ENCODE measurements around the gene APCDD1L. TPM values are rescaled to one million over a fixed set of nuclear protein-coding genes. Genes with fewer than 3 reads are reported as not detected.
"Not testable (repeated sequence)": the region's sequence is repeated elsewhere in the genome, so short reads cannot be mapped to it uniquely, and the experiment has no call there.

The APCDD1L gene
- total RNA-seq, 1 donor from 2014 or later: 4.2 TPM

DNA sequence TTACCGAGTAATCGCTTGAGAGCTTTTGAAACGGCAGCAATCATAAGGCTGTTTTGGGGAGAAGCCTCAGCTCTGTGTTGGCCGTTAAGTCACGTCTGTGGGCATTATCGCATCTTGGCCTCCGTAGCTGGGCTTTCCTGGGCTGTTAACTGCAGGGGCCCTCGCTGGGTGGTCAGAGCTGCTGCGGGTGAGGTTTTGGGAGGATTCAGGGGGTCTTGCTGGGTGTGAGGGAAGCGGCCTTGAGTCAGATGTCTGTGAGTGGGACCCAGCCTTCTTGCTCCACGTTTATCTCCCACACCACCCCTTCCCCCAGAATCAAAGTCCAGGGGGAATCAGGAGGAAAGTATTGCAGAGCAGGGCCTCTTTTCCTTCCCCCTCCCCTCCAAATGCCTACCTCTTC, 3.2 kb upstream of the APCDD1L start:
- H3K4me1 ChIP-seq (ENCODE audit: control insufficient read depth in 3 of 3, insufficient read depth in 3 of 3, low read length in 3 of 3): no peaks in the 10 kb centered on the region
- H3K4me3 ChIP-seq (ENCODE audit: low read length in 3 of 3): no peak overlapping the region
- H3K9me3 ChIP-seq (ENCODE audit: control insufficient read depth in 3 of 3, low read length in 3 of 3): peaks cover 0 to 2% (median 0%) of the 10 kb centered on the region in 3 donors
- no peaks in the 10 kb centered on the region for H3K36me3 ChIP-seq (ENCODE audit: control insufficient read depth in 3 of 3, insufficient read depth in 3 of 3, low read length in 3 of 3)
- peaks cover 19 to 25% (median 25%) of the 10 kb centered on the region in 3 donors for H3K27me3 ChIP-seq (ENCODE audit: control insufficient read depth in 3 of 3, insufficient read depth in 3 of 3, low read length in 3 of 3)
- H3K27ac ChIP-seq (ENCODE audit: low read depth, low read length): no peak overlapping the region
- H3K9ac ChIP-seq (ENCODE audit: low read depth in 1 of 3, low read length in 3 of 3): no peak overlapping the region

DNA sequence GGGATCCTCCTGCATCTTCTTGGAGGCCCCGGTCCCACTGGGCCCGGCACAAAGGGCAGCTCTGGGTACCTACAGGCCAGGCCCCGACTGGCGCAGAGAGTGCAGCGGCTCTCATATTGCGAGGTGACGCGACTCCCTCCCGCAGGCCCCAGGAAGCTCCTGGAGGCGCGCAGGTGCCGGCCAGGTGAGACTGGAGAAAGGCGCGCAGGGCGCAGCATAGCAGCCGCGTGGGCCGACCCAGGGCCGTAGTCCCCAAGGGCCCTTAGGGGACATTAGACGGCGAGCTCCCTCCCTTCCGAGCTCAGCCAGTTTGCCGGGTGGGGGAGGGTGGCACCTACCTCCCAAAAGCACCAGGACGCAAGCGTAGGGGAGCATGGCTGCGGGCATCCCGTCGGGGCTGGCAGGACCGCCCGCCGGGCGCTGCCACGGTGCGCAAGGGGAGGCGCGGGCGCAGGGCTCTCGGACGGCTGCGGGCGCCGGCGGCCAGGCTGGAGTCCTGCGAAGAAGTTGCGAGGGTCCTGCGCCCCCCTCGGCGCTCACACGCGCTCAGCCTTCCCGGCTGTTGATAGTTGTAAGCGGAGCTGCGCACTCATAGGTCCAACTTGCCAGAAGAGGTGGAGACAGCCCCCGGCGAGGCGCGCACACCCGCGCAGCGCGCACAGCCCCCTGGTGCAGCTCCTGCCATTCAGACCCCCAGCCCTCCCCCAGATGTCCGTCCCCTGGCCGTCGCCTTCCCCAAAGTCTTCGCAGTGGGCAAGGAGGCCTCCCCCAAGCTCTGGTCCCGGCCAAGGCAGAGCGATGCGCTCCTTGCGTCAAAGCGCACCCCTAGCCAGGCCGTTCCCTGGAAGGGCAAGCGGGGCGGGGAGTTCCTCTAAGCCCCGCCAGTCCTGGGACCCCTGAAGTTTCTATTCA, 622 bp downstream of the APCDD1L start:
- no peak overlapping the region for H3K27ac ChIP-seq (ENCODE audit: low read depth, low read length)
- H3K27me3 ChIP-seq (ENCODE audit: control insufficient read depth in 3 of 3, insufficient read depth in 3 of 3, low read length in 3 of 3): peaks cover 38 to 44% (median 39%) of the 10 kb centered on the region in 3 donors
- H3K9ac ChIP-seq (ENCODE audit: low read depth in 1 of 3, low read length in 3 of 3): no peak overlapping the region
- H3K36me3 ChIP-seq (ENCODE audit: control insufficient read depth in 3 of 3, insufficient read depth in 3 of 3, low read length in 3 of 3): no peaks in the 10 kb centered on the region
- H3K9me3 ChIP-seq (ENCODE audit: control insufficient read depth in 3 of 3, low read length in 3 of 3): no peaks in the 10 kb centered on the region
- H3K4me3 ChIP-seq (ENCODE audit: low read length in 3 of 3): peak overlapping the region in 2 of 3 donors; percentile 36 to 65
- H3K4me1 ChIP-seq (ENCODE audit: control insufficient read depth in 3 of 3, insufficient read depth in 3 of 3, low read length in 3 of 3): no peaks in the 10 kb centered on the region

DNA sequence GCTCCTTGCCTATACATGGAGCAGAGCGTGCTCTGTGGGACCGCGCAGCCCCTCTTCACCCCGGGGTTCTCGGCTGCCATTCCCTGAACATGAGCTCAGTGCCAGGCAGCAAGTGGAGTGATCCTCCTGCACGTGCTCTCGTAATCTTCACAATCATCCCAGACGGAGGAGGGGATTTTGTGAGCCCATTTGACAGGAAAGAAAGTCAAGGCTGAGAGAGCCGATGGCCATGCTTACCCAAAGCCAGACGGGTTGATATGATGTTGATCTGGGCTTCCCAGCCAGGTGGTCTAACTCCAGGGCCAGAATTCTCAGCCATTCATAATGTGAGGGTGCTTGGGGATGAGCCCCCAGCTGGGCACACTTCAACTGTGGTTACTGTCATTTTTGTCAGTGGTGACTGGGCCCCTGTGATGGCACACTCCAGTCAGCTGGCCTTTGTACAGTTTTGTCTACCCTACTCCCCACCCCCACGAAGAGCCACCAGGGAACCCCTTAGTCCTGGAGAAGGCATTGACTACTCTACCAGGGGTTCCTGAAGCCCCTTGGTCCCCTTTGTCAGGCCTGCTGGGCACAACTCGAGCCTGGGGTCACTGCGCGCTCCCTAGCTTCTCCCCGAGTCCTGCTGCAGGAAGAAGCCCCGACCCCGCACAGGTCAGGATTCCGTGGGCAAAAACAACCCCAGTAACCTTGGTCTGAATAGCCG, 1.5 kb downstream of the APCDD1L start:
- no peaks in the 10 kb centered on the region for H3K9me3 ChIP-seq (ENCODE audit: control insufficient read depth in 3 of 3, low read length in 3 of 3)
- H3K27ac ChIP-seq (ENCODE audit: low read depth, low read length): no peak overlapping the region
- H3K36me3 ChIP-seq (ENCODE audit: control insufficient read depth in 3 of 3, insufficient read depth in 3 of 3, low read length in 3 of 3): no peaks in the 10 kb centered on the region
- H3K27me3 ChIP-seq (ENCODE audit: control insufficient read depth in 3 of 3, insufficient read depth in 3 of 3, low read length in 3 of 3): peaks cover 38 to 44% (median 40%) of the 10 kb centered on the region in 3 donors
- H3K4me3 ChIP-seq (ENCODE audit: low read length in 3 of 3): no peak overlapping the region
- H3K4me1 ChIP-seq (ENCODE audit: control insufficient read depth in 3 of 3, insufficient read depth in 3 of 3, low read length in 3 of 3): no peaks in the 10 kb centered on the region
- no peak overlapping the region for H3K9ac ChIP-seq (ENCODE audit: low read depth in 1 of 3, low read length in 3 of 3)

DNA sequence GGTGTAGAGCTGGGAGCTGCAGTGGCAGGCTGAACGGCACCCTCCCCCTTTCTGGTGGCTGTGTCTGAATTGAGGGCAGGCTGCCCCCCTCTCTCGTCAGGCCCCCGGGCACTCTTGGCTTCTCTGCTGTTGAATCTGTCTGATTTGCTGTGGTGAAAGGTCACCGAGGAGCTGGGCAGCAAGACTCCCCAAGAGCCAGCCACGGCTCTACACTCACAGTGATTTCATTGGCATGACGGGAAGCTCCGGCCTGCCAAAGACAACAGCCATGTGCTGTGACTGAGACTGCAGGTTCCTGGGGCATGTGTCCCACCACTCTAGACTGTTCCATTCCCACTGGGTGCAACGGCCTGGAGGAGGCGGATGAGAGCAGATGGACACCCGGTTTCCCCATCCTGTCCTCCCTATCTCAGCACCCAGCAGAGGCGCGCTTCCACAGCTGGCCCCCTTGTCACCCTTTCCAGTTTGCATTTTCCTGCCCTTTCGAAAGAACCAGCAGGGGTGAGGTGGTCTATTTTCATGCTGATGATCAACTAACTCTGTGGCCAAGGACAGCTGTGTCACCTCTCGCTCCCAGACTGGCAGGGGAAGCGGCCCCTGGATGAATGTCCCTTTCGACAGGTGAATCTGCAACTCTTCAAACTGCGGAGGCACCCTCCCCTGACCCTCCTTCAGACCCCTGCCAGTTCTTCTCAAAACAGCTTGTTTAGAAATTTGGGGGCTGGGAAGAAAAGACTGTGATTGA, 2.2 kb downstream of the APCDD1L start:
- no peak overlapping the region for H3K9ac ChIP-seq (ENCODE audit: low read depth in 1 of 3, low read length in 3 of 3)
- no peak overlapping the region for H3K4me3 ChIP-seq (ENCODE audit: low read length in 3 of 3)
- no peak overlapping the region for H3K27ac ChIP-seq (ENCODE audit: low read depth, low read length)
- peaks cover 38 to 44% (median 42%) of the 10 kb centered on the region in 3 donors for H3K27me3 ChIP-seq (ENCODE audit: control insufficient read depth in 3 of 3, insufficient read depth in 3 of 3, low read length in 3 of 3)
- H3K4me1 ChIP-seq (ENCODE audit: control insufficient read depth in 3 of 3, insufficient read depth in 3 of 3, low read length in 3 of 3): no peaks in the 10 kb centered on the region
- no peaks in the 10 kb centered on the region for H3K36me3 ChIP-seq (ENCODE audit: control insufficient read depth in 3 of 3, insufficient read depth in 3 of 3, low read length in 3 of 3)
- H3K9me3 ChIP-seq (ENCODE audit: control insufficient read depth in 3 of 3, low read length in 3 of 3): no peaks in the 10 kb centered on the region

DNA sequence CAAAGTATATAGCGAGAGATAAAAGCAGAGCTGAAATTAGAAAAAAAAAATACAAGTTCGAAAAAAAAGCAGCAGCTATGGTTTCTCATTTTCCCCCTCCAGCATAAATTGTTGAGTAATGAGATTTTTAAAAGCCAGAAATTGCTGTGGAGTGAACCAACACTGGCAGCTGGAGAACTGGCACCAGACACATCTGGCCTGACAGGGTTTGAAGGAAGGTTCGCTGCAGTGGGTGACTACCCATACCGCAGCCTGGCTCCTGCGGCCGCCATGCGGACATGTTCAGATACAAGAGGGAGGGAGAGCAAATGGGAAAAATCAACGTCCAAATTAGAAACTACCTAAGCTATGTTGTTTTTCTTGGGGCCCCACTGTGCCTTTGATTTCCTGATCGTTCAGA, 3.3 kb downstream of the APCDD1L start:
- Histone ChIP-seq H3K9ac (ENCODE audit: low read depth in 1 of 3, low read length in 3 of 3) (no peak overlapping the region), H3K9me3 (ENCODE audit: control insufficient read depth in 3 of 3, low read length in 3 of 3) (no peaks in the 10 kb centered on the region), H3K27ac (ENCODE audit: low read depth, low read length) (no peak overlapping the region), H3K27me3 (ENCODE audit: control insufficient read depth in 3 of 3, insufficient read depth in 3 of 3, low read length in 3 of 3) (peaks cover 38 to 44% (median 42%) of the 10 kb centered on the region in 3 donors), H3K4me3 (ENCODE audit: low read length in 3 of 3) (no peak overlapping the region), H3K36me3 (ENCODE audit: control insufficient read depth in 3 of 3, insufficient read depth in 3 of 3, low read length in 3 of 3) (no peaks in the 10 kb centered on the region), H3K4me1 (ENCODE audit: control insufficient read depth in 3 of 3, insufficient read depth in 3 of 3, low read length in 3 of 3) (no peaks in the 10 kb centered on the region)

DNA sequence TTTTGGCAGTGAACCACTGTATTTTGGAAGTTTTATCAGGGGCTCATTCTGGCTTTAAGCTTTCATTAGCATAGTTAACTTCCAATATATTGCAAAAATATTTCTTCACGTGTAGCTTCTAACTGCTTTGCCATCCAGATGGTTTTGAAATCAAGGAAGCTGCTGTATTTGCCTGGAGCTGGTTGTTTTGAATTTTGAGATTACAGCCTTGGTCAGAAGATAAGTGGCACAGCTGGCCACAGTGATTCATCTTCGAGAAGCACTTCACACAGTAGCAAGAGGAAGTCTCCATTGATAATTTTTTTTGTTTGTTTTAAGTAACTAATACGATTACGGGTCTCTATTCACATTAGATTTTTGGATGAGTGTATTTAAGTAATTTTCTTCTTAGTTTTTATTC, 3.8 kb downstream of the APCDD1L start:
- H3K9me3 ChIP-seq (ENCODE audit: control insufficient read depth in 3 of 3, low read length in 3 of 3): peaks cover 0 to 2% (median 0%) of the 10 kb centered on the region in 3 donors
- no peak overlapping the region for H3K9ac ChIP-seq (ENCODE audit: low read depth in 1 of 3, low read length in 3 of 3)
- no peaks in the 10 kb centered on the region for H3K36me3 ChIP-seq (ENCODE audit: control insufficient read depth in 3 of 3, insufficient read depth in 3 of 3, low read length in 3 of 3)
- no peak overlapping the region for H3K4me3 ChIP-seq (ENCODE audit: low read length in 3 of 3)
- no peak overlapping the region for H3K27ac ChIP-seq (ENCODE audit: low read depth, low read length)
- H3K4me1 ChIP-seq (ENCODE audit: control insufficient read depth in 3 of 3, insufficient read depth in 3 of 3, low read length in 3 of 3): no peaks in the 10 kb centered on the region
- peaks cover 38 to 44% (median 42%) of the 10 kb centered on the region in 3 donors for H3K27me3 ChIP-seq (ENCODE audit: control insufficient read depth in 3 of 3, insufficient read depth in 3 of 3, low read length in 3 of 3)

DNA sequence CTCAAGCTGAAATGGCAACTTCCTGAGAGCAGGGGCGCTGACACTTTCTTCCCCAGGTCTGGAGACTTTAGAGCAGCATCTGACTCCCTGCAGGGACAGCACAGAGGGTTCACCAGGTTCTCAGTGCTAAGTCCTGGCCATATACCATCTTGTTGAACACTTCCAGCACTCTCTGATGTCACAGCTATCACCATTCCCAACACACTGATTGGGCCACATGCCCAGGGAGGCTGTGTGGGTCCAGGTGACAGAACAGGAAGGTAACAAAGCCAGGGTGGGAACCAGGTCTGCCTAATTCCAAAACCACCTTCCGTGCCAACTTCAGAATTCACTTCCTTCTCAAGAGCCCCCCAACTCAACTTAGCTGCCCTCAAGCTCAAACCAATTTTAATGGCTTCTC, 4.3 kb downstream of the APCDD1L start:
- Histone ChIP-seq H3K27ac (ENCODE audit: low read depth, low read length) (no peak overlapping the region), H3K9ac (ENCODE audit: low read depth in 1 of 3, low read length in 3 of 3) (no peak overlapping the region), H3K36me3 (ENCODE audit: control insufficient read depth in 3 of 3, insufficient read depth in 3 of 3, low read length in 3 of 3) (no peaks in the 10 kb centered on the region), H3K4me3 (ENCODE audit: low read length in 3 of 3) (no peak overlapping the region), H3K27me3 (ENCODE audit: control insufficient read depth in 3 of 3, insufficient read depth in 3 of 3, low read length in 3 of 3) (peaks cover 38 to 43% (median 42%) of the 10 kb centered on the region in 3 donors), H3K9me3 (ENCODE audit: control insufficient read depth in 3 of 3, low read length in 3 of 3) (peaks cover 0 to 2% (median 0%) of the 10 kb centered on the region in 3 donors), H3K4me1 (ENCODE audit: control insufficient read depth in 3 of 3, insufficient read depth in 3 of 3, low read length in 3 of 3) (no peaks in the 10 kb centered on the region)

DNA sequence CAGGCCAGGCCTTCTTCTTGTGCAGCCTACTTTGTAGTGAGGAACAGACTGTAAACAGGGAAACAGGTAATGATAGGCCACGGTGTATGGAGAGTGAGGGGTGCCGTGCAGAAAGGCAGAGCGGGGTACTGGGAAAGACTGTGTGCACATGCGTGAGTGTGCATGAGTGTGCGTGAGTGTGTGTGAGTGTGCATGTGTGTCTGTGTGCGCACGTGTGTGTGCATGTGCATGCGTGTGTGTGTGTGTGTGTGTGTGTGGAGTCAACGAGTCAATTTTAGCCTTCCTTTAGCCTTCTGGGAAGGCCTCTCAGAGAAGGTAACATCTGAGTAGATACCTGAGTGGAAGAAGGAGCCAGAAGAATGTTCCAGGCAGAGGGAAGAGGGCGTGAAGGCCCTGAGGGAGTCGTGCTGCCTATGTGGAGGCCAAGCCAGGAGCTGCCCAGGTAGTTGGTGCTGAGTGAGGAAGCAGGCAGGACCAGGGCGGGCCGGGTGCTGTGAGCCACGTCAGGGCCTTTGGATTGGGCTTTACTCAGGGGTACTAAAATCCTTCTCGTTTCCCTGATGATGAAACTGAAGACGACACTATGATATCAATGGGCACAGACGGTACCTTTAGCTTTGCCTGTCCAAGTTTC, 6.3 kb downstream of the APCDD1L start:
- Histone ChIP-seq H3K4me3 (ENCODE audit: low read length in 3 of 3) (no peak overlapping the region), H3K9ac (ENCODE audit: low read depth in 1 of 3, low read length in 3 of 3) (no peak overlapping the region), H3K36me3 (ENCODE audit: control insufficient read depth in 3 of 3, insufficient read depth in 3 of 3, low read length in 3 of 3) (no peaks in the 10 kb centered on the region), H3K27ac (ENCODE audit: low read depth, low read length) (no peak overlapping the region), H3K27me3 (ENCODE audit: control insufficient read depth in 3 of 3, insufficient read depth in 3 of 3, low read length in 3 of 3) (peaks cover 22 to 24% (median 23%) of the 10 kb centered on the region in 3 donors), H3K4me1 (ENCODE audit: control insufficient read depth in 3 of 3, insufficient read depth in 3 of 3, low read length in 3 of 3) (no peaks in the 10 kb centered on the region), H3K9me3 (ENCODE audit: control insufficient read depth in 3 of 3, low read length in 3 of 3) (peaks cover 9% of the 10 kb centered on the region in 3 donors)

DNA sequence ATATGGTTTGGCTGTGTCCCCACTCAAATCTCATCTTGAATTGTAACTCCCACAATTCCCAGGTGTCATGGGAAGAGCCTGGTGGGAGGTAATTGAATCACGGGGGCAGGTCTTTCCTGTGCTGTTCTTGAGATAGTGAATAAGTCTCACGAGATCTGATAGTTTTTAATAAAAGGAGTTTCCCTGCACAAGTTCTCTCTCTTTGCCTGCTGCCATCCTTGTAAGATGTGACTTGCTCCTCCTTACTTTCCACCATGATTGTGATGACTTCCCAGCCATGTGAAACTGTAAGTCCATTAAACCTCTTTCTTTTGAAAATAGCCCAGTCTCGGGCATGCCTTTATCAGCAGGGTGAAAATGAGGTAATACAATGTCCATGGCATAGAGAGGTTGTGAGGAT, 8.2 kb downstream of the APCDD1L start:
- not testable (repeated sequence) for H3K4me3 ChIP-seq (ENCODE audit: low read length in 3 of 3)

More for the DNA sequence above, 8.2 kb downstream of the APCDD1L start:
- H3K36me3 ChIP-seq (ENCODE audit: control insufficient read depth in 3 of 3, insufficient read depth in 3 of 3, low read length in 3 of 3); H3K9ac ChIP-seq (ENCODE audit: low read depth in 1 of 3, low read length in 3 of 3); H3K4me1 ChIP-seq (ENCODE audit: control insufficient read depth in 3 of 3, insufficient read depth in 3 of 3, low read length in 3 of 3); H3K27ac ChIP-seq (ENCODE audit: low read depth, low read length); H3K27me3 ChIP-seq (ENCODE audit: control insufficient read depth in 3 of 3, insufficient read depth in 3 of 3, low read length in 3 of 3): not testable (repeated sequence)
- H3K9me3 ChIP-seq (ENCODE audit: control insufficient read depth in 3 of 3, low read length in 3 of 3): peaks cover 13% of the 10 kb centered on the region in 3 donors

Data from skeletal muscle tissue (tissue), 4 donors.